ENCODE measurements around the gene DICER1. TPM values are rescaled to one million over a fixed set of nuclear protein-coding genes. Genes with fewer than 3 reads are reported as not detected.

Gene DICER1
- total and polyA plus RNA-seq, 8 donors, result 5.7 to 37.8 (median 24.6) TPM

- no peaks in the 10 kb centered on the region for H3K36me3 ChIP-seq
- 77 to 81% methylated on average over 10 of the region's 10 CpGs for WGBS, 2 donors
- TF ChIP-seq CTCF (IDR thresholded peaks at IDR 0.05), result no peak
- H3K9me3 ChIP-seq, result no peaks in the 10 kb centered on the region
- no peak for DNase-seq
- intact Hi-C loops (cut with DNase I), result no loop called here
- H3K4me3 ChIP-seq, result no peak overlapping the region
- no peaks in the 10 kb centered on the region for H3K27me3 ChIP-seq
- no peak for FAIRE-seq
- no peaks in the 10 kb centered on the region for H3K4me1 ChIP-seq
- no peak overlapping the region for H3K27ac ChIP-seq
- no peak for ATAC-seq
Measured at GRCh38 chr14:95048771-95049312, 108.5 kb downstream of the DICER1 start.

- WGBS, 2 donors, result 84 to 94% methylated on average over 7 of the region's 7 CpGs
- no peak for DNase-seq
Measured at GRCh38 chr14:95047754-95048153, 109.6 kb downstream of the DICER1 start.

GRCh38 chr14:95046711-95047681 is 110.3 kb downstream of the DICER1 start:
- 77 to 85% methylated on average over 28 of the region's 28 CpGs for WGBS, 2 donors
- TF ChIP-seq CTCF (IDR thresholded peaks at IDR 0.05), result no peak
- ATAC-seq (no peak), DNase-seq (no peak), FAIRE-seq (no peak)
- intact Hi-C loops (cut with DNase I), result no loop called here
- Histone ChIP-seq H3K27ac (no peak overlapping the region), H3K27me3 (no peaks in the 10 kb centered on the region), H3K4me1 (no peaks in the 10 kb centered on the region), H3K4me3 (no peak overlapping the region), H3K36me3 (no peaks in the 10 kb centered on the region), H3K9me3 (no peaks in the 10 kb centered on the region)

More at GRCh38 chr14:95047754-95048153, 109.6 kb downstream of the DICER1 start:
- FAIRE-seq (no peak), ATAC-seq (no peak)
- Histone ChIP-seq H3K4me3 (no peak overlapping the region), H3K9me3 (no peaks in the 10 kb centered on the region), H3K27ac (no peak overlapping the region), H3K4me1 (no peaks in the 10 kb centered on the region), H3K27me3 (no peaks in the 10 kb centered on the region), H3K36me3 (no peaks in the 10 kb centered on the region)
- intact Hi-C loops (cut with DNase I), result no loop called here
- TF ChIP-seq CTCF (IDR thresholded peaks at IDR 0.05), result no peak

- H3K27me3 ChIP-seq, result no peaks in the 10 kb centered on the region
- H3K36me3 ChIP-seq, result no peaks in the 10 kb centered on the region
- no peak for ATAC-seq
- FAIRE-seq, result no peak
- H3K4me3 ChIP-seq, result no peak overlapping the region
- no peak for TF ChIP-seq CTCF (IDR thresholded peaks at IDR 0.05)
- intact Hi-C loops (cut with DNase I), result no loop called here
- WGBS, 2 donors, result 81 to 83% methylated on average over 15 of the region's 15 CpGs
- H3K27ac ChIP-seq, result no peak overlapping the region
- DNase-seq, result peak in 1 of 6 donors; percentile 33
- H3K9me3 ChIP-seq, result no peaks in the 10 kb centered on the region
- H3K4me1 ChIP-seq, result no peaks in the 10 kb centered on the region
Measured at GRCh38 chr14:95045836-95046430, 111.4 kb downstream of the DICER1 start.
